CD4-positive, alpha-beta memory T cell (primary cell): ENCODE measurements around the gene AP4B1. TPM values are rescaled to one million over a fixed set of nuclear protein-coding genes. Genes with fewer than 3 reads are reported as not detected.

Experiments used
- CTCF ChIA-PET: fragments of 350-600 bp; sonication (Branson Sonifier 250); formaldehyde crosslinking; loops from one replicate; lab custom pipeline; 2021; ENCODE audit warnings: inconsistent platforms; ENCODE audit not compliant: partially characterized antibody; lab: Charles Lee
- POLR2A ChIA-PET: fragments of 350-600 bp; sonication (Branson Sonifier 250); formaldehyde crosslinking; loops from one replicate; lab custom pipeline; 2021; ENCODE audit not compliant: partially characterized antibody; lab: Charles Lee
- DNase-seq, 5 donors: peaks; one replicate each; pipeline versions ENCODE4 v3.0.0 to v3.0.0-alpha.2; 2020 to 2022; ENCODE audit warnings: mixed read lengths in 1 of 5
- H3K27ac ChIP-seq: one replicate; pipeline ENCODE4 v1.7.0; 2013; ENCODE audit warnings: low read depth, low read length
- H3K27me3 ChIP-seq: 2 replicates; pipeline ENCODE4 v1.7.0; 2013; ENCODE audit warnings: mild to moderate bottlenecking, low read length, moderate library complexity; ENCODE audit not compliant: insufficient read depth
- H3K36me3 ChIP-seq: 2 replicates; pipeline ENCODE4 v1.7.0; 2013; ENCODE audit warnings: mild to moderate bottlenecking, low read length, moderate library complexity; ENCODE audit not compliant: insufficient read depth
- H3K4me1 ChIP-seq: 2 replicates; pipeline ENCODE4 v1.7.0; 2013; ENCODE audit warnings: mild to moderate bottlenecking, low read length, moderate library complexity; ENCODE audit not compliant: insufficient read depth
- H3K4me3 ChIP-seq, 2 donors: one replicate each; pipeline ENCODE4 v1.7.0; 2013; ENCODE audit warnings: low read length in 2 of 2, mild to moderate bottlenecking in 1 of 2
- H3K9me3 ChIP-seq, 2 donors: one replicate each; pipeline ENCODE4 v1.7.0; 2013; ENCODE audit warnings: low read length in 2 of 2, control low read depth in 1 of 2; ENCODE audit not compliant: control insufficient read depth in 1 of 2
- H3K27ac Mint-ChIP-seq, 7 donors: one replicate each; pipeline ENCODE4 v1.8.0; 2020 to 2021; ENCODE audit warnings: mixed read lengths in 7 of 7, mild to moderate bottlenecking in 6 of 7, inconsistent platforms in 3 of 7, moderate library complexity in 3 of 7
- H3K27me3 Mint-ChIP-seq, 2 donors: one replicate each; pipeline ENCODE4 v1.8.0; 2020 to 2021; ENCODE audit warnings: mixed read lengths in 2 of 2
- H3K36me3 Mint-ChIP-seq, 2 donors: one replicate each; pipeline ENCODE4 v1.8.0; 2020 to 2021; ENCODE audit warnings: mixed read lengths in 2 of 2, inconsistent platforms in 1 of 2, mild to moderate bottlenecking in 1 of 2
- H3K4me1 Mint-ChIP-seq, 4 donors: one replicate each; pipeline ENCODE4 v1.8.0; 2020 to 2021; ENCODE audit warnings: mixed read lengths in 4 of 4, mild to moderate bottlenecking in 1 of 4
- H3K4me3 Mint-ChIP-seq, 8 donors: one replicate each; pipeline ENCODE4 v1.8.0; 2020 to 2021; ENCODE audit warnings: mixed read lengths in 8 of 8, mild to moderate bottlenecking in 7 of 8, moderate library complexity in 6 of 8, inconsistent platforms in 3 of 8
- H3K9me3 Mint-ChIP-seq, 8 donors: one replicate each; pipeline ENCODE4 v1.8.0; 2020 to 2021; ENCODE audit warnings: mixed read lengths in 8 of 8, mild to moderate bottlenecking in 5 of 8, inconsistent platforms in 3 of 8, moderate library complexity in 1 of 8
- intact Hi-C: fragments of 100-400 bp; cut with micrococcal nuclease; formaldehyde crosslinking; loops from one replicate; pipeline ENCODE4 v1.15.1; 2023
- polyA plus RNA-seq, 2 donors: library from polyadenylated mRNA; unstranded; fragments of 300-500 nt; fragmentation: Illumina TruSeq; gene quantifications; one replicate each; pipeline ENCODE4 v1.2.3, GENCODE V29; 2021
- total RNA-seq, 2 experiments: library from RNA; stranded (reverse); gene quantifications; one replicate each; pipeline ENCODE4 v1.2.3, GENCODE V29; 2021

Gene AP4B1
- total and polyA plus RNA-seq, 4 experiments from 2014 or later = 8.9 to 75.5 (median 43.7) TPM

GRCh38 chr1:113849072-113849471, 55.5 kb downstream of the AP4B1 start:
- Histone ChIP-seq H3K4me1 (peaks cover 11% of the 10 kb centered on the region), H3K27me3 (no peaks in the 10 kb centered on the region), H3K4me3 (no peak overlapping the region), H3K36me3 (no peaks in the 10 kb centered on the region), H3K27ac (no peak overlapping the region), H3K9me3 (no peaks in the 10 kb centered on the region)
- peak overlapping the region in 2 of 7 donors; percentile 29 for H3K27ac Mint-ChIP-seq
- peaks cover 46% of the 10 kb centered on the region in 2 donors for H3K36me3 Mint-ChIP-seq
- POLR2A ChIA-PET = no interaction called here
- CTCF ChIA-PET = interaction anchor here (1.0 kb wide), 1 partner anchor 55 kb away, joined by 4 read pairs; the partner anchor contains the start of gene AP4B1
- H3K27me3 Mint-ChIP-seq = no peaks in the 10 kb centered on the region
- intact Hi-C loops = no loop called here
- no peak overlapping the region for H3K4me3 Mint-ChIP-seq
- DNase-seq = no peak
- H3K9me3 Mint-ChIP-seq = peaks cover 0 to 11% (median 4%) of the 10 kb centered on the region in 8 donors
- H3K4me1 Mint-ChIP-seq = peaks cover 12 to 18% (median 15%) of the 10 kb centered on the region in 4 donors

- Mint-ChIP-seq H3K36me3 (peaks cover 48 to 57% of the 10 kb centered on the region in 2 donors), H3K4me3 (no peak overlapping the region), H3K27ac (peak overlapping the region in 6 of 7 donors; percentile 22 to 68 (median 52)), H3K4me1 (peaks cover 13 to 16% (median 13%) of the 10 kb centered on the region in 4 donors), H3K9me3 (peaks cover 0 to 11% (median 4%) of the 10 kb centered on the region in 8 donors), H3K27me3 (no peaks in the 10 kb centered on the region)
- ChIA-PET CTCF (no interaction called here), POLR2A (no interaction called here)
- DNase-seq = no peak
- no peaks in the 10 kb centered on the region for H3K36me3 ChIP-seq
- no peaks in the 10 kb centered on the region for H3K27me3 ChIP-seq
- H3K9me3 ChIP-seq = no peaks in the 10 kb centered on the region
- intact Hi-C loops = loop anchor here (2.0 kb wide), 1 partner anchor 14 kb away; no protein-coding TSS in a partner anchor
- no peak overlapping the region for H3K27ac ChIP-seq
- H3K4me1 ChIP-seq = peaks cover 11% of the 10 kb centered on the region
- no peak overlapping the region for H3K4me3 ChIP-seq
These were observed 58.1 kb downstream of the AP4B1 start for GRCh38 chr1:113846391-113847035.

Other genes with a start within 250 kb of the AP4B1 start
- gene PHTF1, start 145.3 kb downstream of the AP4B1 start, total RNA-seq = 1 to 10 TPM; 8.7 to 9.8 TPM
- 1 to 10 TPM; 7.2 to 9.5 TPM for gene PHTF1, start 145.3 kb downstream of the AP4B1 start, polyA plus RNA-seq
- 10 to 100 TPM; 58.7 to 60.2 TPM for gene RSBN1, start 92.3 kb downstream of the AP4B1 start, total RNA-seq
- 10 to 100 TPM; 41.1 to 52.0 TPM for gene RSBN1, start 92.3 kb downstream of the AP4B1 start, polyA plus RNA-seq
- 10 to 100 TPM; 32.2 to 33.7 TPM for gene PTPN22, start 33.1 kb downstream of the AP4B1 start, total RNA-seq
- 10 to 100 TPM; 38.1 to 66.1 TPM for gene PTPN22, start 33.1 kb downstream of the AP4B1 start, polyA plus RNA-seq
- gene BCL2L15, start 17.2 kb downstream of the AP4B1 start, total RNA-seq = 1 to 10 TPM; 1.3 to 2.1 TPM
- gene BCL2L15, start 17.2 kb downstream of the AP4B1 start, polyA plus RNA-seq = 1 to 10 TPM in 1 of 2 donors, under 1 TPM in 1; 0.75 to 1.3 TPM
- gene DCLRE1B, start 527 bp upstream of the AP4B1 start, total RNA-seq = 1 to 10 TPM; 5.1 to 5.4 TPM
- 1 to 10 TPM; 2.8 to 5.3 TPM for gene DCLRE1B, start 527 bp upstream of the AP4B1 start, polyA plus RNA-seq
- gene HIPK1, start 24.5 kb upstream of the AP4B1 start, total RNA-seq = 100 to 1,000 TPM; 107 to 110 TPM
- gene HIPK1, start 24.5 kb upstream of the AP4B1 start, polyA plus RNA-seq = 10 to 100 TPM in 1 of 2 donors, 1 to 10 TPM in 1; 4.4 to 17.1 TPM
- gene OLFML3, start 74.7 kb upstream of the AP4B1 start, total RNA-seq = under 1 TPM; 0.42 to 0.70 TPM
- not detected for gene OLFML3, start 74.7 kb upstream of the AP4B1 start, polyA plus RNA-seq
- gene SYT6, start 249.1 kb upstream of the AP4B1 start, total RNA-seq = not detected
- gene SYT6, start 249.1 kb upstream of the AP4B1 start, polyA plus RNA-seq = not detected